Measurements from ENCODE around the gene ZNF25. TPM values are rescaled to one million over a fixed set of nuclear protein-coding genes. Genes with fewer than 3 reads are reported as not detected.
A peak's percentile ranks its signal among the peaks of the same experiment; 100 is the strongest.

Gene ZNF25
- total and polyA plus RNA-seq, 9 of the 15 experiments (the other 6 are each of a cell fraction or from before 2014, with no cell fraction given), result 0.62 to 2.3 (median 1.6) TPM

GRCh38 chr10:37976091-37976879, at the start of gene ZNF25 (continued):
- TF ChIP-seq CREB5 (CRISPR knock-in tag; IDR thresholded peaks at IDR 0.05), result no peak
- TF ChIP-seq ARID1B (IDR thresholded peaks at IDR 0.05), result no peak
- no peak for TF ChIP-seq PHF20 (IDR thresholded peaks at IDR 0.05; ENCODE audit: partially characterized antibody)
- peak; percentile 96 for TF ChIP-seq NRF1 (conservative IDR thresholded peaks at IDR 0.05 in 1 of 2, IDR thresholded peaks at IDR 0.05 in 1 of 2)
- TF ChIP-seq ZNF224 (CRISPR knock-in tag; IDR thresholded peaks at IDR 0.05), result no peak
- TF ChIP-seq KAT7 (CRISPR knock-in tag; IDR thresholded peaks at IDR 0.05; ENCODE audit: borderline replicate concordance), result no peak
- no peak for TF ChIP-seq HOMEZ (CRISPR knock-in tag; IDR thresholded peaks at IDR 0.05)
- no peak for TF ChIP-seq NFIX (CRISPR knock-in tag; IDR thresholded peaks at IDR 0.05; ENCODE audit: low read depth)
- no peak for TF ChIP-seq MECOM (CRISPR knock-in tag; IDR thresholded peaks at IDR 0.05)
- TF ChIP-seq DACH1 (IDR thresholded peaks at IDR 0.05; ENCODE audit: partially characterized antibody), result no peak
- no peak for TF ChIP-seq ZNF444 (CRISPR knock-in tag; IDR thresholded peaks at IDR 0.05)
- TF ChIP-seq ZNF143 (CRISPR knock-in tag; IDR thresholded peaks at IDR 0.05), result peak; percentile 92
- TF ChIP-seq NELFE (IDR thresholded peaks at IDR 0.05; ENCODE audit: insufficient read depth, insufficient read length), result no peak
- TF ChIP-seq SMARCC2 (IDR thresholded peaks at IDR 0.05; ENCODE audit: low read depth), result no peak
- no peak for TF ChIP-seq NFE2L1 (tag; IDR thresholded peaks at IDR 0.05; ENCODE audit: borderline replicate concordance, low read depth)
- peak; percentile 48; the same call in 1 of the 2 replicates for TF ChIP-seq MBD2 (IDR thresholded peaks at IDR 0.05; ENCODE audit: borderline replicate concordance, low read depth)
- TF ChIP-seq TAF7 (tag; IDR thresholded peaks at IDR 0.05), result no peak
- 0 out of 2 replicates have a peak, but pooled peaks have one; percentile 47 for TF ChIP-seq GATAD2A (IDR thresholded peaks at IDR 0.05)
- TF ChIP-seq ZBTB49 (CRISPR knock-in tag; IDR thresholded peaks at IDR 0.05; ENCODE audit: borderline replicate concordance), result no peak
- TF ChIP-seq ZNF280A (IDR thresholded peaks at IDR 0.05; ENCODE audit: low read depth, partially characterized antibody), result no peak
- TF ChIP-seq OTX1 (CRISPR knock-in tag; IDR thresholded peaks at IDR 0.05), result no peak

All from K562 (cell line).